Fibroblast of peridontal ligament (primary cell): ENCODE data around the gene LIG3.
"Not testable (repeated sequence)": the region's sequence is repeated elsewhere in the genome, so short reads cannot be mapped to it uniquely, and the experiment has no call there.

Experiments
- DNase-seq: peaks from one replicate; pipeline ENCODE4 v3.0.0-alpha.2; 2010; ENCODE audit errors: extremely low read depth

Gene LIG3

DNA sequence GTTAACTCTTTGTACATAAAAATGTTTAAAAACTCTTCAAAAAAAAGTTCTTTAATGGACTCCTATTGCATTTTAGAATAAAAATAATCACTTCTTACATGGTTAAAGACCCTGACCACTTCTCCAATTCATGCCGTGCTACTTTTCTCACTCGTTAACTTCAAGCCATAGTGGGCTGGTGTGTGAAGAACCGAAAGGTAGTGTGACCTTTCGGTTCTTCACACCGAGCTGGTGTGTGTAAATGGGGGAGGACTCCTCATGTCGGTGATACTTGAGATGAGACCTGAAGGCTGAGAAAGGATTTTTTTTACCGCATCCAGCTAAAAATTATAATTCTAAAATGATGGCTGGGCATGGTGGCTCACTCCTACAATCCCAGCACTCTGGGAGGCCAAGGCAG lies 61.1 kb downstream of the LIG3 start:
- DNase-seq: no peak

DNA sequence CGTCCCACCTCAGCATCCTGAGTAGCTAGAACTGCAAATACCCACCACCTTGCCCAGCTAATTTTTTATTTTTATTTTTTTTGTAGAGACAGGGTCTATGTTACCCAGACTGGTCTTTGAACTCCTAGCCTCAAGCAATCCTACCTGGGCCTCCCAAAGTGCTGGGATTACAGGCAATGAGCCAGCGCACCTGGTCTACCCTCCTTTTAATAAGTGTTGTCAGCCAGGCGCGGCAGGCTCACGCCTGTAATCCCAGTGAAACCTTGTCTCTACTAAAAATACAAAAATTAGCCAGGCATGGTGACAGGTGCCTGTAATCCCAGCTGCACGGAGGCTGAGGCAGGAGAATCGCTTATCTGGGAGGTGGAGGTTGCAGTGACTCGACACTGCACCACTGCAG lies 63.9 kb downstream of the LIG3 start:
- DNase-seq: no peak

DNA sequence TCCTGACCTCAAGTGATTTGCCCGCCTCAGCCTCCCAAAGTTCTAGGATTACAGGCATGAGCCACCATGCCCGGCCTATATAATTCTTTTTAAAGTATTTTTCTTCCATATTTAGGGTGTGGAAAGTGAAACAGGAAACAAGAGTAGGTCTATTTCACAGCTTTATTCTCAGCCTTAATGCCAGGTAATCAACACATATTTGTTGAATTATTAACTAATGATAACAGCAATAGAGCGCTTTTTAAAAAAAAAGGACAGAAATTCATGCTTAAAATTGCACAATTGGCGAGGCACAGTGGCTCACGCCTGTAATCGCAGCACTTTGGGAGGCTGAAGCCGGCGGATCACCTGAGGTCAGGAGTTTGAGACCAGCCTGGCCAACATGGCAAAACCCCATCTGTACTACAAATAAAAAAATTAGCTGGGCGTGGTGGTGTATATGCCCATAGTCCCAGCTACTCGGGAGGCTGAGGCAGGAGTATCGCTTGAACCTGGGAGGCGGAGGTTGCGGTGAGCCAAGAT lies 65.2 kb downstream of the LIG3 start:
- not testable (repeated sequence) for DNase-seq

DNA sequence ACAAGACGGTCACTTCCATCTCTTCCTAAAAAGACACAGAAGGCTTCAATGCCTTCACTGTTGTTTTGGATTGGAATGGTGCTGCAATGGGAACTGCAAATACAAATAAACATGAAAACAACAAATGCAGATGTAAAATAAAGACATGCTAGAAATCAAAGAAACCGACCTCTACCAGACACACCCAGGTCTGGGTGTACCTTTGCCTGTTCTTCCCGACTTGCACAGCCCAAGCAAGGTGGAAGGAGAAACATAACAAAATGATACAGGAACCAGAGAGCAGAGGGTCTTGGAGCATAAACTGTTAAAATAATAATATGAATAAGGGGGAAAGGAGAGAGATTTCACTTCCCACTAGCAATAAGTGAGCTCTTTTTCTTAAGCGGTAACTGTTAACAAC lies 65.9 kb downstream of the LIG3 start:
- no peak for DNase-seq

DNA sequence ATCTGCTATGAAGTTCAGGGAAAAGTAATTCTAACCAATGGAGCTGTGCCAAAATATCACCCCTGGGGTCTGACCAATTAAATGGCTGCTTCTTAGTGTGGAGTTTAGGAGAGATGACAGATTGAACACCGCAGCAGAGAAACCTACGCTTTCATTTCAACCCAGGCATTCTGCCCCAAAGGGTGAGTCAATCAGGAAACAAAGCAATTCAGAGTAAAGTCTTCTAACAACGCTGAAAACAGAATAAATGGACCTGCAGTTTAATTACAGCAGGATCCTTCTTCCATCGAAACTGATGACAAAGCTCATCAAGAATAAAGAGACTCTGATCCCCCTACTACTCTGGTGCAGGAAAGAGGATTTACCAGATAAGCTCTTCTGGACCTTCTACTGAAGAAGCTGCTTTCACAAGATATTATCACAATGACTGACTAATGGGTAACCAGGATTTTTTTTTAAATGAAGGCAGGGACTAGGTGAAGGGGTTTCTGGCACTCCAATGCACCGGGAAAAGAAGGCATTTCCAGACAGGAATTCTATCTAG lies 66.5 kb downstream of the LIG3 start:
- peak; percentile 61 for DNase-seq

DNA sequence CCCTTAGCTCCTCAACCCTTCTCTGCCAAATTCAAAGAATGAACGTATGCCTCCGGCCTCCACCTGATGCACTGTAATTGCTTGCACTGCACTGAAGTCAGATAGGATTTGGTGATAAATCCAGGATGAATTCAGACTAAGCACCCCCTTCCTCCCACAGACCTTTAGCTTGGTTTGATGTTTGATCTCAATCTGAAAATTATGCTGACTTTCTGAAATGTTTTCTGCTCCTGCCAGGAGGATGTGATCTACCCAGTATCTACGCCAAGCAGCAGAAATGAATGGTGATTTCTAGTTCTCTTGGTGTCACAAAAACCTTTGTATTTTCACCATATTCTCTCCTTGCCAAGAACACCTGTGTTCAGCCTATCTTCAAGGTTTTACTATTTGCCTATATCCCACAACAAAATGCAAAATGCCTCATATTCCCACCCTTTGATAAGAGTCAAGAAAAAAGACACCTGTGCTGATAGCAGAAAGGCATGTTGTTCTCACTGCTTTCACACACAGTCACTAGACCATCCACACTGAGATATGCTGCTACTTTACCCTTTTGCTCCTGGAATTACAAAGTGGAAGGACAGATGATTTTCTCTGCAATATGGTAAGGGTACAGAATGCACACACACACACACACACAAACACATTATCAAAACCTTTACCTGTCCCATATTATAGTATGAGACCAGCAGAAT lies 68.5 kb downstream of the LIG3 start:
- no peak for DNase-seq

DNA sequence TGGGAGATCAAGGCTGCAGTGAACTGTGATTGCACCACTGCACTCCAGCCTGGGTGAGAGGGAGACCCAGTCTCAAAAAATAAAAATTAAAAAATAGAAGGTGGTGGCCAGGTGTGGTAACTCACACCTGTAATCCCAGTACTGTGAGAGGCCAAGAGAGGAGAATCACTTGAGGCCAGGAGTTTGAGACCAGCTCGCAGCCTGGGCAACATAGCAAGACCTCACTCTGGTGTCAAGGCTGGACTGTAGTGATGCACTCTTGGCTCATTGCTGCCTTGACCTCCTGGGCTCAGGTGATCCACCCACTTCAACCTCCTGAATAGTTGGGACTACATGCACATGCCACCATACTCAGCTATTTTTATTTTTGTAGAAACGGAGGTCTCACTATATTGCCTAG lies 69.9 kb downstream of the LIG3 start:
- DNase-seq: no peak

DNA sequence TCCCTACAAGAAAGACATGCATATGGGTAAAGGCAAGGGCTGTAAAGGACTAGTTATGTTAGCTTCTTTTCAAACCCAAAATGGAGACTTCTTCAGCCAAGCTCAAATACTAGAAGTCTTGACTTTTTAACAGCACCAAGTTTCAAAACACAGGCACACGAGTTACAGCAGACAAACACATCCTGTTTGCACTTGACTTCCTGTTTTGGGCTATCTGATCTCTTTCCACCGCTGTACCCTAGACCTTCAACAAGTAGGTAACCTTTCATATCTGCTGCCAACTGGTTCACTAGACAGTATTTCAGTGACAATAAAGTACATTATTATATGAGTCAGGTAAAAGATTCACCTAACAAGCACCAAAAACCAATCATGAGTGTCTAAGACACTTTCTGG lies 70.9 kb downstream of the LIG3 start:
- no peak for DNase-seq

DNA sequence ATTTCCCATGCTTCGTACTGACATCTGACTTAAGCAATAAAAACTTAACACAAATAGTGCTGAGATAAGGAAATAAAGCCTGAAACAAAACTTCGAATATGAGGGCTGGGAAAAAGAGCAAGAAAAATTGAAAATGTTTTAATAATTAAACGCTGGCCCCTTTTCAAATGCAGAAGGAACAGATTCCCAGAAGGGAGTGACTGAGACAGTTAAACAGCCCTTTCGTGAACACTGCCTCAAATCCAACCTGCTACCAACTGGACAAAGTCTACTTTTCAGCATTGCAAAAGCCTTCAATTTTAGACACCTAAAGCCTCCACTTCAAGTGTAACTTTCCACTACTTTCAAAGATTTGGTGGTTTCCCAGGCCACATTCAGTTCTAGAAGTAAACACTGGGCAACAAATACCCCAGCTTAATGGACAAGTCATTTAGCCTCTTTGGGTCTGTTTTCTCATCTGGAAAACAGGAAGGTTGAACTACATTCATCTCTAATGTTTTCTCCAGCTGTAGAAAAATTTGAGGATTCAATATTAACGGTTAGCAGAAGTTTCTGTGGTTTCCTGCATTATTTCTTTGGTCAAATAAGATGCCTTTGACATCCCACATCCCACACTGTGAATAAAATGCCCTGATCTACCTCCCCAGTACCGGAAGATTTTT lies 71.4 kb downstream of the LIG3 start:
- peak; percentile 35 for DNase-seq

DNA sequence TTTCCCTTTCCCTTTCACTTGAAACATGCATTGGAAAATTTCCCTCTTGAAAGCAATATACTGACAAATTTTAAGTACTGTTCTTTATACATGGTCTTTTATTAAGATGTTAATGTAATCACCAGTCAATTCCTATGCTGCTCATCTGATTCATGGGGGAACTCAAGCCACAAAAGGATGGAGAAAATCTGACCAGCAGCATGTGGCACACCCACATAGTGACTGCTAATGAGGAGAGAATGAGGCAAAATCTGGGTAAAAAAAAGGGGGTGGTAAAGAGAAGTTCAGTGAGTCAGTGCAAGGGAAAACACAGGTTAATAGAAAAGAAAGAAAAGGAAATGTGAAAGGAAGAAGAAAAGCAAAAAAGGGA lies 71.9 kb downstream of the LIG3 start:
- DNase-seq: peak; percentile 27

DNA sequence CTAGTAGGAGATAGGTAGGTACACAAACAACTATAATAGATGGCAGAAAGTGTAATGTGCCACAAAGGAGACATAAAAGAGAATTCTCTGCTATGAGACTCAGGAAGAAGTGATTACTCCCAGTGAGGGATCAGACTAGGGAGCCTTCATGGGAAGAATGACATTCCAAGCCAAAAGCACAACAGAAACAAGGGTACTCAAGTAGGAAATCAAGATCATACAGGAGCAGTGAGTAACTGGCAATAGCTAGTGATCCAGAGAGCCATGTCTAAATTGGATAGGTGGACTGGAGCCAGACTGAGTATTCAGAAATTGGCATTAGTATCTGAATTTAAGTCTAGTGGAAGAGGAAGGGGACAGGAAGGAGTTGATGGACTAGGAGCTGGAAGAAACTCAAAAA lies 72.5 kb downstream of the LIG3 start:
- peak; percentile 30 for DNase-seq

DNA sequence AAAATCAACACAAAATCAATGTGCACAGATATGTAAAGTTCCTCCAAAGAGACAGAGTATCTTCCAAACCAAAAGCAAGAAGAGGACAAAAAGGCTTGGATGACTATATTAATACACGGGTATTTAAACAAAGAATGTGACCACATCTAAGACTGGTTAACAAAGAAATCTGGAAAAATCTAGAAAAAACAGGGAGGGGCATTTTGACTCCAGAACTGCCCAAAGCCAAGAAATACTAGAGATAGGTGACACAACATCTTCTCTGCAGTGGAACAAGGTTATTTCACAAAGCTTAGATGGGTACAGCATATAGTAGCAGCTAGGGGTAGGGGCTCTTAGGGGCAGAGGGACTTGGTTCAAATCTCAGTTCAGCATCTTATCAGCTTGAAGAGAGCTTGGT lies 72.9 kb downstream of the LIG3 start:
- DNase-seq: no peak

DNA sequence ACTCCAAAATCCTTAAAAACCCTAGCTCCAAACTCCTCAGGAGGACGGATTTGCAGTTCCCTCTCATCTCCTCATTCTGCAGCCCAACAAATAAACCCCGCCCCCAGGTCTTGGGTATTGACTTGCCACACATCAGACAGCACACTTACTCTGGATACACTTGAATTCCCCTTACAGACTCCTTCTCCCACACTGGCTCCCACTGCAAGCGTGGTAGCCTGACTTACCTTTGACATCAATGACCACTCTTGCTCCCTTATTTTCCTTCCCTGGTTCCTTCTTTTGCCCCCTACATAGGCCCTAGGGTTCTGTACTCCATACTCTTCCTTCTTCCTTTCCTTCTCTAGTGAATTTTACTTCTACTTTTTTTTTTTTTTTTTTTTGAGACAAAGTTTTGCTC lies 75.7 kb downstream of the LIG3 start:
- DNase-seq: no peak

DNA sequence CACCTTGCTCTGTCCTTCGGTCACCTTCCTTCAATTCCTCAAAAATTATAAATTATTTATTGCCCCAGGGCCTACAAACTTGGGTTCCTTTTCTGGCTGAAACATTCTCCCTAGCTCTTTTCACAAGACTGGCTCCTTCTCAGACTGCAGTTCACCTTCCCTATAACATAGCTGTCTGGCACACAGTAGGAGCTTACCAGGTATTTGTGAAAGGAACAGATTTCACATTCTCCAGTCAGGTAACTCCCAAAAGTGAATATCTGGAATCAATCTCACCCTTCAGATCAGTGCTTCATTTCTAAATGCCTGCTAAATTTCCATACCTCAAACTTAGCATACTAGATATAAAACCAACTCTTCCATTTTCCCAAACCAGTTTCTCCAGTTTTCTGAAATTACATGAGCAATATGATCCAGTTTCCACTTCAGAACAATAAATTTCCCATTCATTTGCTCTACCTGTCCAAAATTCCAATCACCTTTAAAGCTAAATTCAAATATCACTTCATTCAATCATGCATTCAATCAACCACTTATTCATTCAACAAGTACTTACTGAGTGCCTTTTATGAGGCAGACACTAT lies 77.1 kb downstream of the LIG3 start:
- DNase-seq: no peak
